NK-92 (cell line): ENCODE results near the gene BCR.

Experiments used
- DNase-seq: peaks from one replicate; lab custom pipeline; 2025; ENCODE audit not compliant: unreplicated experiment; lab: John Stamatoyannopoulos, UW

Gene BCR

DNA sequence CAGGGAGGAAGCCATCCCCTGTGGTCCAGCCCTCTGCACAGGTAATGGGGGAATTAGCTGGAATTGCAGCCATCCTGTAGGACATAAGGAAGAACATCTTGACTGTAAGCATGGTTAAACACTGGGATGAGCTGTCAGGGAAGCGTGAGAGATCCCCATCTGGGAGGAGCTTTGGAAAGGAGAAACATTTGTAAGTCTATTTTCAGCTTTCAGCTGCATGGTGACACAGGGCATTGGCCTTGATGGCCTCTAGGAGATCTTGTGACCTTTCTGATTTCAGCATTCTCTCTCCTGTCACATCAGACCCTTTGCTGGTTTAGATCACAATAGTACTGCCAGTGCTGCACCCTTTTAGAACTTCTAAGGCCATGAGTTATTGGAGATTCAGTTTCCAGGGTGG lies 47.1 kb downstream of the BCR start:
- no peak for DNase-seq

DNA sequence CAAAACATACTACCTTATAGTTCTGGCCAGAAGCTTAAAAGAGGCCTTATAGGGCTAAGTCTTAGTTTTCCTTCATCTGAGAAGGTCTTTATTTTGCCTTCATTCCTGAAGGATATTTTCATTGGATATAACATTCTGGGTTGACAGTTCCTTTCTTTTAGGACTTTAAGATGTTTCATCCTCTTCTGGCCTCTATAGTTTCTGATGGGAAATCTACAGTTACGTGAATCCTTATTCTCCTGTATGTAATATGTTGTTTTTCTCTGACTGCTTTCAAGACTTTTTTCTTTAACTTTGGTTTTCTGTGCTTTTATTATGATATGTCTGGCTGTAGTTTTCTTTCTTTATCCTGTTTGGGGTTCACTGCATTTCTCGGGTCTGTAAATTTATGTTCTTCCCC lies 48.2 kb downstream of the BCR start:
- DNase-seq: no peak

DNA sequence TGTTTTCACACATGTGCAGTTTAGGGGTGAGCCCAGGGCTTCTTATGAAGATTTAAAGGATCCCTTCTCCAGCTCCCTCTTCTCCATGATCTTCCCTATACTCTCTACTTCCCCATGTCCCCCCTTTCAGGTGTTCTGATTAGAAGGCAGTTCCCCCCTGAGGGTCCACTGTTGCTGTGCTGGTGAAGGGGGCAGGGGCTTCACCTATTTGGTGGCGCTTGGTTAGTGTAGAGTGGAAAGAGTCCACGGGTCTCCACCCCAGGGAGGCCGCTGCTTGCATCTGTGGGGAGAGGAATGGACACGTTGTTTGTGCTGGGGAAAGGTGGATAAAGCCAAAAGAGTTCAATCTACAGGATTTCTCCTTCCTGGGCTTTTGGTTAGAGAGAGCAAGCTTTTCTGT lies 49.3 kb downstream of the BCR start:
- DNase-seq: no peak

DNA sequence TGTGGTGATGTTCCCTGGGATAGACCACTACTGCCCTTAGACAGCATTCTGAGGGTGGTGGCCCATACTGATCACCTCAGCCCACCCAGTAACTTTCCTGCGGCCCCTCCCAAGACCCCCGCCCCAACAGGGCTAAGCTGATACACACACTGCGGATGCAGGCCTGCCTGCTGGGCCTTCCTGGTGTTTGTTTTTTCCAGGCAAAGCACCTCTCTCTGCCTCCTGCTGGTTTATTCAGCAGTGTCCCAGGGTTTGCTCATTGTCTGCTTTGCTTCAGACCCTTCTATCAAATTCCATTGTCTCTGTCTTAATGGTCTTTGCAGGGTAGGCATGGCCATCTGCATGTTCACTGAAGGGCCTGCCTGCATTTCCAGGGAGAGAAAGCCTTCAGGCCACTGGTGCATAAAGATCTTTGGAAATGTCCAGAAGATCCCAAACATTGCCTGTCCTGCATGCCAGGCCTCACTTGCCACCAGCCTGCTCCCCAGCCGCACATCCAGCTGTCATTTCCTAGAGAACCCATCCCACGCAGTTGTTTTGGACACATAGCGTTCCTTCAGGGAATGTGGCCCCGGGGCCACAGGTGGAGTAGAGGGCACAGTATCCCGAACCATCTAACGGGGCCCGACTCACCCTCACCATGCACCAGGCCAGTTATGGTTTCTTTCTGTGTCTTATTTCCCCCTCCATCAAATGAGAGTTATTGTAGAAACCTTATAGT lies 50.2 kb downstream of the BCR start:
- no peak for DNase-seq

DNA sequence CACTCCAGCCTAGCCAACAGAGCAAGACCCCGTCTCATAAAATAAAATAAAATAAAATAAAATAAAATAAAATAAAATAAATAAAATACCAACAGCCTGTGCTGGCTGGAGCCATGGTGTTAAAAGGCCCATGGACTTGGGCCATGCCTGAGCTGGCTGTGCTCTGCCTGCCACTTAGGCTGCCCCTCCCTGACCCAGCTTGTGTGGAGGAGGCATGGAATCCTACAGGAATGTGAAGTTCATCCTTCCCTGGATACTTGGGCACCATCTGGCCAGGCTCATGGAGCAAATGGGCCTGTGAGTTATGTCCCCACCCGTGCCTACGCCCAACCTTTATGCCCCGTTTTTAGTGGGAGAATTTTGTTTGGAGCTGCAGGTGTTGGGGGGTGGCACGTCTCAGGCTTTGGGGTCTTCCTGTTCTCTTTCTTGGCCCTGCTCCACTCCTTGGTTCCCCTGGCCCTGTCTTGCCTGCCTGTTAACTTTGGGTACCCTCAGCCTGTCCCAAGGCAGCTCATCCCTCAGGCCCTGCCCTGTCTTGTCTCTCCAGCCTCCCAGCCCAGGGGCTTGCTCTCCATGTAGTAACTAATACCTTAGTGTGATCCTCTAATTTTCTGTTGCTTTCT lies 51.3 kb downstream of the BCR start:
- DNase-seq: no peak

DNA sequence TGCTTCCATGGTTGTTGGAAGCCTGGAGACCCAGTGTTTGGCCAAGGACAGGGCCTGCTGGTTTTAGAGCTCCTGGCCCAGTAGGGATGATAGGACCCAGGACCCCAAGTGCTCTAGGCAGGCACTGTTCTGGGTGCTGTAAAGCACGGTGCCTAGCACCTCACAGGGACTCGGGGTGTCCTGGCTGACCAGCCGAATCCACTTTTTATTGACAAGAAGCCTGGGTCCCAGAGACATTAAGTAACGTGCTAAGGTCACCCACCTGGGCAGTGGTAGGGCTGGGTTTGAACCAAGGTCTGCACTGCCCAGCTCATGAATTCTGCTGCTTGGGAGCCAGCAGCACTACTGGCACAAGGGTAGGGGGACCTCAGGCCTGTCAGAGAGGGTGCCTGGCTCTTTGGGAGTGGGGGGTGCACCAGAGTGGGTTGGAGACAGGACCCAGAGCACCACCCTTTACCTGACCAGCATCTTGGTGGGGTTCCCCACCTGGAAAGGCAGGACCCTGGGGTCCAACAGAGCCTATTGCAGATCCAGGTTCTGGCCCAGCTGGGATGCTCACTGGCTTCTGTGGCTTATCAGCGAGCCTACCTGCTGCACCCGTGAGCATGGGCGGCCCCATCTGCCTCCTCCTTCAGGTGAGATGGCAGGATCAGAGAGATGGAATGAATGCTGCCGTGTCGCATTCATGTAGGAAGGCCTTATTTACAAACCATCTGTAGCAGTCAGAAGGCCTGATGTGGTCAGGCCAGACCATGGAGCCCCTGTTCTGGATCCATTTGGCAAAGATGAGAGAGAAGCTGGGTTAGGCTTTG lies 52.0 kb downstream of the BCR start:
- DNase-seq: no peak

DNA sequence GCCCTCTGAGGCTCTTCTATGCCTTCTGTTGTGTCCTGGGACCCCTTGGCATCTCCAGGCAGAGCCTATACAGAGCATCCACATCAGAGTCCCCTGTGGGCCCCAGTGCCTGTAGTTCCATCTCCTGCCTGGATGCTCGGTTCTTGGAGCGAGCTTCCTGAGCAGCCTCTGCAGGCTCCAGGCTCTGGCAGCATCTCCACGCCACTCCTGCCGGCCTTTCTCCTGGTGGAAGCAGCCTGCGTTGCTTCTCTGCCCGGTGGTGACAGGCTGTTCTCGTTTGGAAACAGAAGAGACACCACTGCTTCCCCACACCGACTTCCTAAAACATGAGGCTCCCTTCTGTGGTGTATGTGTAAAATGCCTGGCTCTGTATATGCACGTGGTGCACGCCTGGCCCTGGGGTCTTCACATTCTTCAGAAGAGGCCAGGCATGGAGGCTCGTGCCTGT lies 52.8 kb downstream of the BCR start:
- DNase-seq: no peak

DNA sequence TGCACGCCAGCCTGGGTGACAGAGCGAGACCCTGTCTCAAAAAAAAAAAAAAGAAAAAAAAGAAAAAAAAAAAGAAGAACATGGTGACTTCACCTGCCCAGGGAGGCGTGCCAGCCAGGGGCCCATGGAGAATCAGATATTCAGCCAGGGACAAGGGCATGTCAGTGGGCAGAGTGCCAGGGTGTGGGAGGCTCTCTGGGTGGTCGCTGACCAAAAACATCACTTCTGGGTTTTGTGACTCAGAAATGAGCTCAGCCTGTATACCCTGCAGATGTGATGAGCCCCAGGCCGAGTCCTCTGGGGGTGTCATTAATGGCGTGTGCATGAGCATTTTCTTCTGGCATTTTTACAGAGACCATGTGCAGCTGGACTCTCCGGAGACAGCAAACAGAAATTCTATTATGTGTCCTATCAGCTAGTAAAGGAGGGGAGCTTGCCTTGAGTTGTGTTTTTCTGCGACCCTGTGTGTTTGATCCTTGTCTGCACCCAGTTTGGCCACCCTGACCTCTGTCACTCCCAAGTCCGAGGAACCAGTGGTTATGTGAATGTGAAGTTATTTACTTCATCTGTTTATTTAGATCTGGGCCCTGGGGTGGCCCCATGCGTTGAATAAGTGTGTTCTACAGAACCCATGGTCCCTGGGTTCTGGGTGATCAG lies 53.6 kb downstream of the BCR start:
- DNase-seq: no peak

DNA sequence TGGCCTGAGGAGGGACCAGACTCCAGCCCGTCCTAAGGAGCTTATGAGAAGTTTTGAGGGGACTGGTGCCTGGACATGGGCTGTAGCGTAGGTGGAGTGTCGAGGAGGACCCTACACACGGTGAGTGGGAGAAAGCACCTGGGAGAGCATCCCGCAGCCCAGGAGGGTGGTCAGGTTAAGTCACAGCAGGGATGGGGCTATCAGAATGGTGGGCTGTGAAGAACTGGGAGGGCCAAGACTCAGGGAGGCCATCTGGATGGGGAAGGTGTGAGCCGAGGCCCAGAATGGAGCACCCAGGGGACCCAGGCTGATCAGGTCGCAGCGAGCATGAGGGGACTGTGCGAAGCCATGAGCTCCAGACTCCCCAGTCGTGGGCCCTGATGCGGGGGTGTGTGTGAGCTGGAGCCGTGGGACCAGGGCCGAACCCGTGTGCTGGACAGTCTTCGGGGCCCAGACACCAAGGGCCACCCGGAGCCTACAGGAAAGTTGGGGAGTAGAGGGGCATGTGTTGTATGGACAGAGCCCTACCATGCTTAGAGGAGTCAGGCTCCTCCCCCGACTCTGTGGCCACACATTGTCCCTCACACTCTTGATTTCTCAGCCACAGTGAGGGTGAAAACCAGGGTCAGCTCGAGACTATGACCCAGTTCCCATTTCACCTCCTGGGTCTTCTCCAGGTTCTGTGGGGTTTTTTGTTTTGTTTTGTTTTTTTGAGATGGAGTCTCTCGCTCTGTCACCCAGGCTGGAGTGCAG lies 54.3 kb downstream of the BCR start:
- no peak for DNase-seq

DNA sequence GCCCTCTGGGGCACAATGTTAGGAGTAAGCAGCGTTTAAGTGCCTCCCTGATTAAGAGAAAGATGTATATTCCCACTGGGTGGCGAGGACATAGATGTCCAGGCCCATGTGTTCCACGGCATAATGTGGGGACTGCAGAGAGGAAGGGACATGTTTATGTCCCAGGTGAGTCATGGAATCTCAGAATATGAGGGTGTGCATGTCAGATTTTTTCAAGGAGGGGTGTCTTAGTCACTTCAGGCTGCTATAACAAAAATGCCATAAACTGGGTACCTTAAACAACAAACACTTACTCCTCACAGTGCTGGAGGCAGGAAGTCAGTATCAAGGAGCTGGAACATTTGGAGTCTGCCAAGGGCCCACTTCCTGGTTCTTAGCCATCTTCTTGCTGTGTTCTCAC lies 55.1 kb downstream of the BCR start:
- no peak for DNase-seq

DNA sequence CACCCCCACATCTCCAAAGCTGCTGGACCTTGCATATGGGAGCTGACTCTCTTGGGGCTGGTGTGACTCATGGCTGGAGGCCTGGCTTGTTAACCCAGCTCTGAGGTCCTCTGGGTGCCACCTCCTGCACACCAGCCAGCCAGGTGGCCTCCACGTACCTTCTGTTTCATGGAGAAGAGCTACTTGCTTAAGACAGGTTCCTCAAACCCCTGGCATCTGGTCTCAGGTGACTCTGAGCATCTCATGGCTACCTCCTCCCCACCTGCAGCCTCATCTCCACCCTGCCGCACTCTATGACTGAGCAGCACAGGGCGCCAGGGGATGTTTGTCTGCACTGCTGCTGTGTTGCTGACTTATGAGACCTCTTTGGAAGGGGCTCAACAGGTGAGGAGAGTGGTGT lies 55.7 kb downstream of the BCR start:
- DNase-seq: no peak

DNA sequence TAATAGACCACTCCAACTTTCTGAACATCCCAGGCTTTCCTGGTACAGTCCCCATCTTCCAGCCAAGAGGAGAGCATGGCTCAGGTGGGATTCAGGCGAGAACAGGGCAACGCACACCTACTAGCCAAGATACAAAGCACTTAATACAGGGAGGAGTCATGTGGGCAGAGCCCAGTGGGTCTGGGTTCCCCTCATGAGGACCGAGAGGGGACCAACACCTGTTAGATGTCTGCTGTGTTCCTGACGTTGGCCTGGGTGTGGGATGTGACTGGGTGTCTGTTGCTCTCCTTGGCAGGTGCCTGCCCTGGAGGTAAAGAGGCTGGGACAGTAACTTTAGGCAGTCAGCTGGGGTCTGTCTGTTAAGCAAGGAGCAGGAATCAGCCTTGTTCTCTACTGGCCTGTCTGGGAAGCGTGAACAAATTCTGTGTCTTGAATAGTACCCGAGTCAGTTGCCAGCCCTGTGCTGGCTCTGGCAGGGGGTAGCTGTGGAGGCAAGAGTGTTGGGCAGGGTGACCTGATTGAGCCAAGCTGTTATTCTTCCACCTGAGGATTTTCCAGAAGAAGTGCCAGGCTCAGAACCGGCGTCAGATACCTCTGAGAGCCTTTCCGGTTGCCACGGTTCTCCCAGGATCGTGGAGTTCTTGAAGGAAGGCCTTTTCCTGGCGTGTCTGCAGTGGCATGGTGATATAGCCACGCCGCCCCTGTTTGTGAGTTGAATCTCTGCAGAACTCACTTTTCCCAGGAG lies 56.3 kb downstream of the BCR start:
- no peak for DNase-seq

DNA sequence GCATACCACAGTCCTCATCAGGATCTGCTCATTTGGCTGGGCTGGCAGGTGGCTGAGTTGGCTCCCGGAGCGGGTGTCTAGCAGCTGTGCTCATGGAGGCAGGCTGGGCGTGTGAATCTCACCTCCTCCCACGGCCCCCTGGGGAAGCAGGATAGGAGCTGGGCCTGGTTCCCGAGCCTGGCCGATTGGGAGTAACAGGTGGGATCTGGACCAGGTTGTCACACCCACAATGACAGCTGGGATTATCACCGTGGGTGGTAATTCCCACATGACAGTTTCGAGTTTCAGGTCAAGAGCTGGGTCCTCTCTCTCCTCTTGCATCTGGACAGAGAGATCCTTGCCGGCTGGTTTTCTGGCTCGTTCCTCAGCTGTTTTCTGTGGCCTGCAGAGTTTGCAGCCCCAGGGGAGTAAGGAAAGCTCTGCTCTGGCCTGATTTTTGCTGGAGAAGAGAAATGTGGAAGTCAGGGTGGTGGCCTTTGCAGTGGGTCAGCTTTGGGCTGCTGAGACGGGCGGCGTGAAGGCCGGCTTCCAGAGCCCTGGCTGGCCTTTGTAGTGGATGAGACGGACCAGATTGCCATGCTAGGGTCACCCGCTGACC lies 57.0 kb downstream of the BCR start:
- no peak for DNase-seq

DNA sequence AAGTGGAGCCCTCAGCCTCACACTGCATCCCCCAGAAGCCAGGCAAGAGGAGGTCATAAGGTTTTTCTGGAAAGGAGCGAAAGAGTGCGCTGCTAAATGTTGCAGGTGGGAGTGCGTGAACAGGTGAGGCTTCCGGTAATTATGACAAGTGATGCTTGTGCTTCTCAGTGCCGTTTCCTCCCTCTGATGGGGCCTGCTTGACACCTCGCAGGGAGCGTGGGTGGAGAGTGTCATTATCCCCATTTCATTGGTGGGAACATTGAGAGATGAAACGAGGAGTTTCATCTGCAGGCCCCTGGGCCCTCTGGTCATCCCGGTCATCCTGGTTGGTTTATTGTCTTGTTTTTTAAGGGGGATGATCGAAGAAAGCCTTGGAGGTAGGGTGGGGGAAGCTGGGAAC lies 57.5 kb downstream of the BCR start:
- DNase-seq: no peak

DNA sequence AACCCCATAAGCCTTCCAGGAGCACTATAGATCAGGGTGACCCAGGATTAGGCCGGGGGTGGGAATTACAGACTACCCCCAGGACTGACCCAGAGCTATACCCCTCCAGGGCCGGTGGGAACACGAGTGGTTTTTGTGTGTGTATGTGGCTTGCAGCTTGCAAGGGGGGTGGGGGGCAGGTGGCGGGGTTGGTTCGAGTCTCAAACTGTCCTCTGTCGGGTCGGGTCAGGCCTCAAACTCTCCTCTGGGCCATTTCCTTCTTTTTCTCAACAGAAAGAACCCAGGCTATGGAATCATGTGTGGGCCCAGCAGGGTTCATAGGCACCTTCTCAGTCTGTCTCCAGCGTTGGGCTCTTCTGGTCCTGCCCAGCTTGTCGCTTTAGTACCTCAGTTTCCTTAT lies 58.4 kb downstream of the BCR start:
- no peak for DNase-seq

DNA sequence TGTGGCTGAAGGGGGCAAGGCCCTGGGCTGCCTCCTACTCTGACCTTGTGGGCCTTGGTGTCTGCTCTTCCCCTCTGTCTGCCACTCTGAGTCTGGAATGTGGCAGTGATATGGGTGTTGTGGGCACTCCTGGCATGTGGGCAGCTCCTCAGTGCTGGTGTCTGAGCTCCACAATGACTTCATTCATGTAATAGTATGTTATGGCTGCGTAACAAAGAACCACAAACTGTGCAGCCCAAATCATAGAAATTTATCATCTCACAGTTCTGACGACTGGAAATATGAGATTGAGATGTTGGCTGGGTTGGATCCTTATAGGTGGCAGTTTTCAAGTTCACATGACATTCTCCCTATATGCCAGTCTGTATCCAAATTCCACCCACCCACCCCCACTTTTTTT lies 59.1 kb downstream of the BCR start:
- no peak for DNase-seq

DNA sequence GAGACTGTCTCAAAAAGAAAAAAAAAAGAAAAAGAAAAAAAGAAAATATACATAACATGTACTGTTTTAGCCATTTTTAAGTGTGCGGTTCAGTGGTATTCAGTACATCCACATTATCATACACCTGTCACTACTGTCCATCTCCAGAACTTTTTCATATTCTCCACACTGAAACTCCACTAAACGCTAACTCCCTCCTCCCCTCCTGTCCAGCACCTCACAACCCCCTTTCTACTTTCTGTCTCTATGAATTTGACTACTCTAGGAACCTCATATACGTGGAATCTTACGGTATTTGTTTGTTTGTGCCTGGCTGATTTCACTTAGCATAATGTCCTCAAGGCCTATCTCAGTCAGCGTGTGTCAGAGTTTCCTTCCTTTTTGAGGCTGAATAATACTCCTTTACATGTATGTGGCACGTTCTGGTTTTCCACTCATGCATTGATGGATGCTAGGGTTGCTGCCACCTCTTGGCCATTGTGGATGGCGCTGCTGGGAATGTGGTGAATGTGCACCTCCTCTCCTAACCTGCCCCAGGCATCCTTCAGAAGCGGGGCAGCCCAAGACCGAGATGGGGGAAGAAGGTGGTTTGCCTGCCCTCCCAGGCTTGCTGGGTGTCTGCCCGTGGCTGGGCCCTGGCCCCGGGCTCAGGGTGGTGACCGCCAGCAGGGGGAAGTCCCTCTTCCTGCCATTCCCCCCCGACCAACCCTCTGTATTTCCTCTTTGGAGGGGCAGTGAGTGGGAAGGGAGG lies 60.5 kb downstream of the BCR start:
- no peak for DNase-seq

DNA sequence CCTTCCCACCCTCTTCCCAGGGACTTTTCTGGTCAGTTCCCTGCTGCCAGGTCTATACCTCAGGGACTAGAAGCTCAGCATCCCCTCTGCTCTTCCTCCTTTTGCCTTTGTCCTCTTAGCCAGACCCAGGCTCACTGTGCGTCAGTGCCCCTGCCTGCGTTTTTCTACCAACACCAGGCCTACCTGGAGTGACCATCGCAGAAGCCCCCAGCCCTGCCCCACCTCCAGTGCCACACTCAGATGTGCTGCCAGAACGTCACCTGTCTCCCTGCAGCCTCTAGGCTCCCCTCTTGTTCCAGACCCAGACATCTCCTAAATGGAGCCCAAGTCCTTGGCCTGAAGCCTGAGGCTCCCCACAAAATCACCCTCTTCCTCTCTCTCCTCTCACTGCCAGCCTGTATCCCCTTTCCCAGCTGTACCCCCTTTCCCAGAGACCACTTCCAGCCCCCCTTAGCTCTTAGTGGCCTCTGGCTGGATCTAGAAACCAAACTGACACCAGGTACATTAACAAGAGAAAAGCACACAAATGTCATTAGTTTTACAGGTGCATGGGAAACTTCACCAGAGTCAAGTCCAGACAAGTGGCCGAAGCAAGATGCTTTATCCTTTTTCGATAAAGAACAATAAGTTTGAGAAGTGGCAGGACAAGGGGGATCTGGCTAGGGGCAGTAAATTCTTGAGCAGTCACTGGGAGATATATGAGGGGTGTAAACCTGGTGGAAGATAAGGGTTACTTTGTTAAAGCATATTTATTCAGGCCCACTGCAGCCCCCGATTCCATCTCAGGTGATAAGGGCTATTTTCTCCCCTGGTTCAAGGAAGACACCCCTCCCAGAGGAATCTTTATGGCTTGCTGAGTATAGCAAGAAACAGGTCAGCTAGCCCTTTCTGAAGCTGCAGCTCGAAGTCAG lies 61.5 kb downstream of the BCR start:
- no peak for DNase-seq
